SKM-1 (cell line): Measurements from ENCODE around the gene CDKAL1.
"Not testable (repeated sequence)": the region's sequence is repeated elsewhere in the genome, so short reads cannot be mapped to it uniquely, and the experiment has no call there.

Source experiments
- DNase-seq: peaks from one replicate; lab custom pipeline; 2025; ENCODE audit not compliant: unreplicated experiment; lab: John Stamatoyannopoulos, UW

CDKAL1 gene

GRCh38 chr6:20909621-20910020 lies 375.4 kb downstream of the CDKAL1 start:
- no peak for DNase-seq

GRCh38 chr6:20911712-20912111 lies 377.5 kb downstream of the CDKAL1 start:
- no peak for DNase-seq

- no peak for DNase-seq
Observed at GRCh38 chr6:20915156-20915555, 380.9 kb downstream of the CDKAL1 start.

GRCh38 chr6:20915626-20916025 lies 381.4 kb downstream of the CDKAL1 start:
- DNase-seq, result no peak

GRCh38 chr6:20916086-20916485 lies 381.8 kb downstream of the CDKAL1 start:
- no peak for DNase-seq

- no peak for DNase-seq
Observed at GRCh38 chr6:20918868-20919267, 384.6 kb downstream of the CDKAL1 start.

GRCh38 chr6:20919677-20920385 lies 385.6 kb downstream of the CDKAL1 start:
- no peak for DNase-seq

- no peak for DNase-seq
Observed at GRCh38 chr6:20921578-20921977, 387.3 kb downstream of the CDKAL1 start.

- no peak for DNase-seq
Observed at GRCh38 chr6:20922743-20923142, 388.5 kb downstream of the CDKAL1 start.

- DNase-seq, result not testable (repeated sequence)
Observed at GRCh38 chr6:20924094-20924493, 389.8 kb downstream of the CDKAL1 start.

GRCh38 chr6:20924911-20925543 lies 390.8 kb downstream of the CDKAL1 start:
- no peak for DNase-seq

GRCh38 chr6:20927130-20927860 lies 393.0 kb downstream of the CDKAL1 start:
- DNase-seq, result no peak

GRCh38 chr6:20929283-20929682 lies 395.0 kb downstream of the CDKAL1 start:
- DNase-seq, result no peak

- no peak for DNase-seq
Observed at GRCh38 chr6:20931093-20931492, 396.8 kb downstream of the CDKAL1 start.

GRCh38 chr6:20931772-20932171 lies 397.5 kb downstream of the CDKAL1 start:
- no peak for DNase-seq

- DNase-seq, result no peak
Observed at GRCh38 chr6:20932284-20932683, 398.0 kb downstream of the CDKAL1 start.

GRCh38 chr6:20933057-20933788 lies 399.0 kb downstream of the CDKAL1 start:
- no peak for DNase-seq

- DNase-seq, result no peak
Observed at GRCh38 chr6:20936949-20937348, 402.7 kb downstream of the CDKAL1 start.

GRCh38 chr6:20939161-20939775 lies 405.0 kb downstream of the CDKAL1 start:
- DNase-seq, result no peak

GRCh38 chr6:20943040-20943627 lies 408.9 kb downstream of the CDKAL1 start:
- DNase-seq, result no peak

- no peak for DNase-seq
Observed at GRCh38 chr6:20943922-20944321, 409.7 kb downstream of the CDKAL1 start.
